ENCODE data around the gene UBE2F.

- TF ChIP-seq CTCF (conservative IDR thresholded peaks at IDR 0.05 in 1 of 2, IDR thresholded peaks at IDR 0.05 in 1 of 2; ENCODE audit: low read depth in 1 of 2, low read length in 2 of 2) (no peak), EZH2 (IDR thresholded peaks at IDR 0.05; ENCODE audit: low read length, missing control alignments) (no peak)
Observed at GRCh38 chr2:238030422-238031155, 63.8 kb downstream of the UBE2F start.

All from fibroblast of lung (primary cell).